COLO668 (cell line): ENCODE results near the gene OR10G2.

ENCODE experiments used
- DNase-seq: peaks from one replicate; lab custom pipeline; 2025; ENCODE audit not compliant: unreplicated experiment; lab: John Stamatoyannopoulos, UW

The OR10G2 gene

DNA sequence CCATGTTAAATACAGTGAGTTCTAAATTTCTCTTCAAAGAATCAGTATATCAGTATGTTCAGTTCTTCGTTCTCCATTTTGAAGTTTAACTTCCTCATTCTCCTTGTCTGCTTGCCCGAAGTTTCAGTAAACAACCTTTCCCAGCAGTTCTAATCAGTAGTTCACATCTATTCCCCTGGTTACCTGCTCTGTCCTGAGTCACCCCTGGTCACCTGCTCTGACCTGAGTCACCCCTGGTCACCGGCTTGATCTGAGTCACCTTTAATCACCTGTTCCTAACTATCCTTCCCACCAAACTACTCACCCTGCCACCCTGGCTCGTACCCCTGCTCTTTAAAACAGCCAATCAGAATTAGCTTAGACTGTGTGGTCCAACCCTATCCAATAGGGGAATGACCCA, 45.4 kb downstream of the OR10G2 start:
- DNase-seq = no peak
